Neuronal stem cell (in vitro differentiated cells): ENCODE results near the gene PLA2G12A.
A peak's percentile ranks its signal among the peaks of the same experiment; 100 is the strongest.
"Not testable (repeated sequence)": the region's sequence is repeated elsewhere in the genome, so short reads cannot be mapped to it uniquely, and the experiment has no call there.

ENCODE experiments used
- DNase-seq: peaks from one replicate; pipeline ENCODE4 v3.0.0-alpha.2; 2013; ENCODE audit warnings: low spot score
- H2AFZ ChIP-seq: one replicate; pipeline ENCODE4 v1.6.1; 2013; ENCODE audit warnings: mild to moderate bottlenecking, low read length, inconsistent platforms
- H2AK5ac ChIP-seq: 2 replicates; pipeline ENCODE4 v1.6.1; 2013; ENCODE audit warnings: low read depth, mild to moderate bottlenecking, inconsistent platforms, low read length, moderate library complexity, mixed read lengths
- H2BK120ac ChIP-seq: 2 replicates; pipeline ENCODE4 v1.6.1; 2013; ENCODE audit warnings: low read depth, mild to moderate bottlenecking, inconsistent platforms, low read length, moderate library complexity, mixed read lengths
- H2BK12ac ChIP-seq: one replicate; pipeline ENCODE4 v1.6.1; 2013; ENCODE audit warnings: low read length, inconsistent platforms
- H2BK15ac ChIP-seq: 2 replicates; pipeline ENCODE4 v1.6.1; 2013; ENCODE audit warnings: mild to moderate bottlenecking, low read length, inconsistent platforms, mixed read lengths
- H2BK5ac ChIP-seq: one replicate; pipeline ENCODE4 v1.6.1; 2013; ENCODE audit warnings: inconsistent platforms, mild to moderate bottlenecking, low read length, moderate library complexity
- H3K14ac ChIP-seq: one replicate; pipeline ENCODE4 v1.6.1; 2013; ENCODE audit warnings: low read length, inconsistent platforms
- H3K18ac ChIP-seq: 2 replicates; pipeline ENCODE4 v1.6.1; 2013; ENCODE audit warnings: low read length, inconsistent platforms
- H3K23ac ChIP-seq: 2 replicates; pipeline ENCODE4 v1.6.1; 2013; ENCODE audit warnings: low read depth, mild to moderate bottlenecking, mixed read lengths, low read length, inconsistent platforms; ENCODE audit not compliant: poor library complexity
- H3K27ac ChIP-seq: replicated peaks from 3 replicates; pipeline ENCODE4 v1.5.1; 2013; ENCODE audit warnings: low read length, inconsistent platforms
- H3K27me3 ChIP-seq, 3 experiments: 2 replicates each; pipeline ENCODE4 v1.6.1; 2013; ENCODE audit warnings: low read length in 3 of 3, mild to moderate bottlenecking in 2 of 3, inconsistent platforms in 1 of 3, low read depth in 1 of 3, mixed read lengths in 1 of 3, moderate library complexity in 1 of 3; ENCODE audit not compliant: control insufficient read depth in 3 of 3, insufficient read depth in 3 of 3
- H3K36me3 ChIP-seq, 2 donors: replicated peaks in 1 of 2; 2 replicates each; pipeline ENCODE4 v1.6.1; 2013; ENCODE audit warnings: low read length in 2 of 2; ENCODE audit not compliant: control insufficient read depth in 2 of 2, insufficient read depth in 2 of 2
- H3K4ac ChIP-seq: 2 replicates; pipeline ENCODE4 v1.6.1; 2013; ENCODE audit warnings: inconsistent platforms, mild to moderate bottlenecking, low read length, moderate library complexity
- H3K4me1 ChIP-seq, 2 donors: 1 replicate in 1 of 2; 2 replicates in 1 of 2; pipeline ENCODE4 v1.6.1; 2013; ENCODE audit warnings: low read length in 2 of 2, low read depth in 1 of 2; ENCODE audit not compliant: control insufficient read depth in 2 of 2, insufficient read depth in 1 of 2
- H3K4me2 ChIP-seq: one replicate; pipeline ENCODE4 v1.6.1; 2013; ENCODE audit warnings: mild to moderate bottlenecking, low read length, inconsistent platforms; ENCODE audit not compliant: insufficient read depth, poor library complexity, severe bottlenecking
- H3K4me3 ChIP-seq, 2 donors: 2 replicates each; pipeline ENCODE4 v1.5.1; 2013; ENCODE audit warnings: low read length in 2 of 2, mild to moderate bottlenecking in 2 of 2, inconsistent platforms in 1 of 2, moderate library complexity in 1 of 2
- H3K79me1 ChIP-seq: one replicate; pipeline ENCODE4 v1.6.1; 2013; ENCODE audit warnings: low read depth, mild to moderate bottlenecking, inconsistent platforms, low read length, moderate library complexity
- H3K9ac ChIP-seq: one replicate; pipeline ENCODE4 v1.6.1; 2013; ENCODE audit warnings: mild to moderate bottlenecking, low read depth, low read length, inconsistent platforms; ENCODE audit not compliant: poor library complexity
- H3K9me3 ChIP-seq, 2 donors: replicated peaks in 1 of 2; 2 replicates each; pipeline versions ENCODE3 to v1.6.1; 2013; ENCODE audit warnings: low read length in 2 of 2, mild to moderate bottlenecking in 2 of 2, inconsistent platforms in 1 of 2, low read depth in 1 of 2, mixed read lengths in 1 of 2, moderate library complexity in 1 of 2; ENCODE audit not compliant: control insufficient read depth in 2 of 2, insufficient read depth in 1 of 2
- H4K8ac ChIP-seq: one replicate; pipeline ENCODE4 v1.6.1; 2013; ENCODE audit warnings: low read depth, mild to moderate bottlenecking, inconsistent platforms, low read length, moderate library complexity
- H4K91ac ChIP-seq: one replicate; pipeline ENCODE4 v1.6.1; 2013; ENCODE audit warnings: low read length, low read depth, mild to moderate bottlenecking, inconsistent platforms; ENCODE audit not compliant: poor library complexity
- WGBS, 2 donors: extraction: QIAGEN DNeasy Blood & Tissue Kit; methylation state at CpG; one replicate each; pipeline ENCODE4 v1.1.7; 2013; ENCODE audit warnings: missing lambda C conversion rate in 2 of 2, mixed read lengths in 1 of 2; ENCODE audit not compliant: insufficient read length in 2 of 2, insufficient replicate concordance in 1 of 2; ENCODE audit errors: extremely low coverage in 2 of 2; 5-methylcytosine and 5-hydroxymethylcytosine counted together

Gene PLA2G12A

GRCh38 chr4:109684727-109685126 lies 45.1 kb downstream of the PLA2G12A start:
- Histone ChIP-seq H3K4me3 (no peak overlapping the region), H3K4ac (no peak overlapping the region), H2BK5ac (no peak overlapping the region), H3K9me3 (peaks cover 5 to 10% of the 10 kb centered on the region in 2 donors), H3K79me1 (no peaks in the 10 kb centered on the region), H3K23ac (no peak overlapping the region), H2BK120ac (no peak overlapping the region), H2BK12ac (no peak overlapping the region), H3K9ac (no peak overlapping the region), H4K8ac (no peak overlapping the region), H2AK5ac (no peak overlapping the region), H3K36me3 (peaks cover 0 to 50% of the 10 kb centered on the region in 2 donors), H3K18ac (no peak overlapping the region), H3K4me2 (no peak overlapping the region), H3K14ac (no peak overlapping the region), H2AFZ (no peak overlapping the region), H3K4me1 (peaks cover 2 to 6% of the 10 kb centered on the region in 2 donors), H3K27me3 (no peaks in the 10 kb centered on the region), H2BK15ac (no peak overlapping the region), H4K91ac (no peak overlapping the region), H3K27ac (no peak overlapping the region)
- no peak for DNase-seq

- no peak overlapping the region for H2AK5ac ChIP-seq
- no peak overlapping the region for H4K8ac ChIP-seq
- no peak overlapping the region for H2AFZ ChIP-seq
- H2BK5ac ChIP-seq = no peak overlapping the region
- H3K27me3 ChIP-seq = no peaks in the 10 kb centered on the region
- no peak overlapping the region for H4K91ac ChIP-seq
- no peak overlapping the region for H2BK12ac ChIP-seq
- no peak overlapping the region for H3K4me3 ChIP-seq
- H3K4me1 ChIP-seq = peaks cover 2 to 6% of the 10 kb centered on the region in 2 donors
- H3K4ac ChIP-seq = no peak overlapping the region
- no peak overlapping the region for H3K23ac ChIP-seq
- no peak overlapping the region for H3K4me2 ChIP-seq
- DNase-seq = no peak
- H3K18ac ChIP-seq = no peak overlapping the region
- H3K14ac ChIP-seq = no peak overlapping the region
- peaks cover 0 to 41% of the 10 kb centered on the region in 2 donors for H3K36me3 ChIP-seq
- peaks cover 1% of the 10 kb centered on the region for H3K79me1 ChIP-seq
- peaks cover 8 to 10% of the 10 kb centered on the region in 2 donors for H3K9me3 ChIP-seq
- no CpG with 5 or more reads among the region's 6 CpGs for WGBS, 2 donors
- H2BK15ac ChIP-seq = no peak overlapping the region
- H2BK120ac ChIP-seq = no peak overlapping the region
- no peak overlapping the region for H3K9ac ChIP-seq
- no peak overlapping the region for H3K27ac ChIP-seq
These were observed 46.1 kb downstream of the PLA2G12A start for GRCh38 chr4:109683621-109684253.

GRCh38 chr4:109682875-109683274 lies 47.0 kb downstream of the PLA2G12A start:
- Histone ChIP-seq H3K23ac (no peak overlapping the region), H3K4me1 (peaks cover 2 to 6% of the 10 kb centered on the region in 2 donors), H3K79me1 (peaks cover 1% of the 10 kb centered on the region), H2BK120ac (no peak overlapping the region), H2BK15ac (no peak overlapping the region), H3K27me3 (no peaks in the 10 kb centered on the region), H3K9ac (no peak overlapping the region), H3K27ac (peak overlapping the region; percentile 37), H2BK5ac (no peak overlapping the region), H3K36me3 (peaks cover 0 to 32% of the 10 kb centered on the region in 2 donors), H4K91ac (no peak overlapping the region), H2BK12ac (no peak overlapping the region), H3K4me3 (no peak overlapping the region), H3K4ac (no peak overlapping the region), H3K14ac (no peak overlapping the region), H4K8ac (no peak overlapping the region), H3K4me2 (no peak overlapping the region), H3K9me3 (peaks cover 8 to 10% of the 10 kb centered on the region in 2 donors), H2AK5ac (no peak overlapping the region), H2AFZ (no peak overlapping the region), H3K18ac (no peak overlapping the region)
- WGBS, 2 donors = no CpG with 5 or more reads among the region's 2 CpGs
- no peak for DNase-seq

- not testable (repeated sequence) for H3K36me3 ChIP-seq, H2BK5ac ChIP-seq, H2AK5ac ChIP-seq, H3K23ac ChIP-seq, H3K4me3 ChIP-seq, H2BK12ac ChIP-seq, H2AFZ ChIP-seq, H3K4me2 ChIP-seq, H3K27ac ChIP-seq, H3K18ac ChIP-seq, H2BK15ac ChIP-seq, H3K79me1 ChIP-seq, H3K14ac ChIP-seq, H4K91ac ChIP-seq, H4K8ac ChIP-seq, H3K4me1 ChIP-seq, DNase-seq, H3K27me3 ChIP-seq, H3K9ac ChIP-seq, H3K4ac ChIP-seq, H2BK120ac ChIP-seq
- peaks cover 9 to 13% of the 10 kb centered on the region in 2 donors for H3K9me3 ChIP-seq
- WGBS, 2 donors = no CpG with 5 or more reads among the region's 14 CpGs
These were observed 50.9 kb downstream of the PLA2G12A start for GRCh38 chr4:109678925-109679324.
